Neural progenitor cell (in vitro differentiated cells): ENCODE measurements around the gene TGFBR3. TPM values are rescaled to one million over a fixed set of nuclear protein-coding genes. Genes with fewer than 3 reads are reported as not detected.

Source experiments
- DNase-seq: peaks from one replicate; pipeline ENCODE4 v3.0.0-alpha.2; 2016; ENCODE audit warnings: low spot score
- H2AFZ ChIP-seq: fragments of 200-600 bp; sonication (generic); replicated peaks from 2 replicates; pipeline ENCODE4 v1.6.1; 2016; ENCODE audit warnings: antibody characterized with exemption
- H3F3A ChIP-seq: fragments of 200-600 bp; sonication (generic); 2 replicates; pipeline ENCODE4 v1.6.1; 2016; ENCODE audit warnings: antibody characterized with exemption, low read depth
- H3K27ac ChIP-seq: fragments of 200-600 bp; sonication (generic); 2 replicates; pipeline ENCODE4 v1.5.1; 2016; ENCODE audit warnings: mild to moderate bottlenecking
- H3K27me3 ChIP-seq: fragments of 200-600 bp; sonication (generic); 2 replicates; pipeline ENCODE4 v1.6.1; 2016; ENCODE audit warnings: mild to moderate bottlenecking, moderate library complexity
- H3K36me3 ChIP-seq: fragments of 200-600 bp; sonication (generic); 2 replicates; pipeline ENCODE4 v1.5.1; 2016
- H3K4me1 ChIP-seq: fragments of 200-600 bp; sonication (generic); 2 replicates; pipeline ENCODE4 v1.6.1; 2016; ENCODE audit warnings: mixed run types
- H3K4me2 ChIP-seq: fragments of 200-600 bp; sonication (generic); 2 replicates; pipeline ENCODE4 v1.6.1; 2016
- H3K4me3 ChIP-seq: fragments of 200-600 bp; sonication (generic); 2 replicates; pipeline ENCODE4 v1.5.1; 2016
- H3K79me2 ChIP-seq: fragments of 200-600 bp; sonication (generic); 2 replicates; pipeline ENCODE4 v1.6.1; 2016; ENCODE audit warnings: low read depth
- H3K9ac ChIP-seq: fragments of 200-600 bp; sonication (generic); 2 replicates; pipeline ENCODE4 v1.6.1; 2016
- H3K9me3 ChIP-seq: fragments of 200-600 bp; sonication (generic); 2 replicates; pipeline ENCODE4 v1.5.1; 2016; ENCODE audit warnings: low read depth
- H4K20me1 ChIP-seq: fragments of 200-600 bp; sonication (generic); 2 replicates; pipeline ENCODE4 v1.6.1; 2016; ENCODE audit warnings: low read depth
- H3K27ac Mint-ChIP-seq: 3 replicates; pipeline ENCODE4 v1.8.0; 2021; ENCODE audit warnings: mixed read lengths
- H3K27me3 Mint-ChIP-seq: 2 replicates; pipeline ENCODE4 v1.8.0; 2022; ENCODE audit warnings: low read depth, mild to moderate bottlenecking, inconsistent platforms, moderate library complexity, mixed read lengths; ENCODE audit not compliant: insufficient read depth
- H3K36me3 Mint-ChIP-seq: 3 replicates; pipeline ENCODE4 v1.8.0; 2021; ENCODE audit warnings: mixed read lengths
- H3K4me1 Mint-ChIP-seq: 3 replicates; pipeline ENCODE4 v1.8.0; 2021; ENCODE audit warnings: mixed read lengths
- H3K4me3 Mint-ChIP-seq: 3 replicates; pipeline ENCODE4 v1.8.0; 2021; ENCODE audit warnings: mild to moderate bottlenecking, moderate library complexity, mixed read lengths
- H3K9me3 Mint-ChIP-seq: 3 replicates; pipeline ENCODE4 v1.8.0; 2020; ENCODE audit warnings: mixed read lengths
- EZH2 ChIP-seq: fragments of 200-600 bp; sonication (generic); IDR thresholded peaks from 2 replicates; pipeline ENCODE4 v1.6.1; 2017; ENCODE audit warnings: antibody characterized with exemption, mild to moderate bottlenecking, moderate library complexity
- EZH2phosphoT487 ChIP-seq: fragments of 200-600 bp; sonication (generic); IDR thresholded peaks from 2 replicates; pipeline ENCODE4 v1.6.1; 2017; ENCODE audit warnings: antibody characterized with exemption
- total RNA-seq: library from RNA; depleted of rRNA; stranded (reverse); fragments of >200 nt; gene quantifications from 2 replicates; pipeline ENCODE4 v1.2.3, GENCODE V29; 2015; ENCODE audit warnings: low replicate concordance
- TF ChIP-seq, protein P1 (sequence below): fragments of 200-600 bp; sonication (generic); IDR thresholded peaks from 2 replicates; pipeline ENCODE4 v1.5.1; 2017; ENCODE audit warnings: antibody characterized with exemption, mild to moderate bottlenecking

TGFBR3 gene
- total RNA-seq, 1 donor from 2014 or later: 11.8 TPM

DNA sequence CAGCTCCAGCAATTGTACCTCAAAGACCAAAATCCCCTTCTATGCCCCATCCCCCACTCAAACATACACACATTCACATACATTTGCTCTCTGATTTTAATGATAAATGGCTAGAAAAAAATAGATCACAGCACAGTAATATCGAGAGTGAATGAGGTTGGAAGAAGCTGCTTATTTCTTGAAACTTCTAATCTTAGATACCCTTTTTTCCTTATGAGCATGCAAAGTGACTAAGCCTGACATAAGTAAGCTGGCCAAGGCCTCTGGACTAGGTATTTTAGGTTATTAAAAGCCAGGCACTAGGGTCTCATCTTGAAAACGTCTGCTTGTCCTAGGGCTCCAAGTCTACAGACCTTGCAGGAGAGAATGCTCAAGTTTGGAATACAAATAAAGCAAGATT is 133.6 kb downstream of the TGFBR3 start:
- DNase-seq: no peak
- Histone ChIP-seq H3F3A (no peaks in the 10 kb centered on the region), H3K36me3 (no peaks in the 10 kb centered on the region), H3K27ac (no peak overlapping the region), H3K4me2 (no peak overlapping the region), H2AFZ (no peak overlapping the region), H3K4me1 (no peaks in the 10 kb centered on the region), H3K9ac (no peak overlapping the region), H3K4me3 (no peak overlapping the region), H3K9me3 (no peaks in the 10 kb centered on the region), H3K27me3 (no peaks in the 10 kb centered on the region), H3K79me2 (no peaks in the 10 kb centered on the region), H4K20me1 (no peaks in the 10 kb centered on the region)
- Mint-ChIP-seq H3K27me3 (peaks cover 4% of the 10 kb centered on the region), H3K4me3 (no peak overlapping the region), H3K36me3 (peaks cover 4% of the 10 kb centered on the region), H3K4me1 (peaks cover 34% of the 10 kb centered on the region), H3K9me3 (peaks cover 13% of the 10 kb centered on the region), H3K27ac (no peak overlapping the region)
- no peak for TF ChIP-seq EZH2
- TF ChIP-seq, protein P1, sequence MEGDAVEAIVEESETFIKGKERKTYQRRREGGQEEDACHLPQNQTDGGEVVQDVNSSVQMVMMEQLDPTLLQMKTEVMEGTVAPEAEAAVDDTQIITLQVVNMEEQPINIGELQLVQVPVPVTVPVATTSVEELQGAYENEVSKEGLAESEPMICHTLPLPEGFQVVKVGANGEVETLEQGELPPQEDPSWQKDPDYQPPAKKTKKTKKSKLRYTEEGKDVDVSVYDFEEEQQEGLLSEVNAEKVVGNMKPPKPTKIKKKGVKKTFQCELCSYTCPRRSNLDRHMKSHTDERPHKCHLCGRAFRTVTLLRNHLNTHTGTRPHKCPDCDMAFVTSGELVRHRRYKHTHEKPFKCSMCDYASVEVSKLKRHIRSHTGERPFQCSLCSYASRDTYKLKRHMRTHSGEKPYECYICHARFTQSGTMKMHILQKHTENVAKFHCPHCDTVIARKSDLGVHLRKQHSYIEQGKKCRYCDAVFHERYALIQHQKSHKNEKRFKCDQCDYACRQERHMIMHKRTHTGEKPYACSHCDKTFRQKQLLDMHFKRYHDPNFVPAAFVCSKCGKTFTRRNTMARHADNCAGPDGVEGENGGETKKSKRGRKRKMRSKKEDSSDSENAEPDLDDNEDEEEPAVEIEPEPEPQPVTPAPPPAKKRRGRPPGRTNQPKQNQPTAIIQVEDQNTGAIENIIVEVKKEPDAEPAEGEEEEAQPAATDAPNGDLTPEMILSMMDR: no peak
- TF ChIP-seq EZH2phosphoT487: no peak

- Histone ChIP-seq H4K20me1 (no peaks in the 10 kb centered on the region), H3K4me2 (no peak overlapping the region), H3K27ac (no peak overlapping the region), H3K4me3 (no peak overlapping the region), H3F3A (no peaks in the 10 kb centered on the region), H3K27me3 (no peaks in the 10 kb centered on the region), H2AFZ (no peak overlapping the region), H3K36me3 (no peaks in the 10 kb centered on the region), H3K4me1 (no peaks in the 10 kb centered on the region), H3K9me3 (no peaks in the 10 kb centered on the region), H3K79me2 (no peaks in the 10 kb centered on the region), H3K9ac (no peak overlapping the region)
- peaks cover 12% of the 10 kb centered on the region for H3K36me3 Mint-ChIP-seq
- TF ChIP-seq, protein P1: no peak
- no peak for TF ChIP-seq EZH2
- no peak for TF ChIP-seq EZH2phosphoT487
- no peak overlapping the region for H3K4me3 Mint-ChIP-seq
- H3K9me3 Mint-ChIP-seq: peaks cover 23% of the 10 kb centered on the region
- DNase-seq: no peak
- H3K27ac Mint-ChIP-seq: no peak overlapping the region
- H3K27me3 Mint-ChIP-seq: peaks cover 4% of the 10 kb centered on the region
- H3K4me1 Mint-ChIP-seq: peaks cover 34% of the 10 kb centered on the region
Measured at GRCh38 chr1:91751275-91751674, 134.7 kb downstream of the TGFBR3 start.

DNA sequence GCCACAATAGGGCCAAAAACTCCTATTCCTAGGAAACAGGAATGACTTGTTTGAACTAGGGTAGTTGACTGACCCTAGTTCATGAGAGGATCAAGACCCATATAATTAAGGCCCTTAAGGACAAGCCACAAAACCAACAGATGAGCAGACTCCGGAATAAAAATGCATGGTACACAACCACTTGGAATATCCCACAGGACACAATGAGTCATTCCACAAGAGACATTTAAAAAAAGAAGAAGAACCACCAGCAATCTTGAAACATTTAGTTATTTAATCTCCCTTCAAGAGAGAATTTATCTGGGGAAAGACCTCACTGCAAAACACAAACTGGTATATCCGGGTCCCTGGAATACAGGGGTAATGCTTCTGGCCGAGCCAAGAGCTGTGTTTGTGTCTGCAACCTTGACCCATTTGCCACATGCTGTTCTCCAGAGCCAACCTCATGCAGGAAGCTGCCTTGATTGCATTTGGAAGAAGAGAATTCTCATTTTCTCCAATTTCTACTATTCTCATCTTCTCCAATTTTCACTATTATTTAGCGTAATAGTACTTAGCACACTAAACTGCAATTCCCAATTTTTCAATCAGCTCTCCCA is 135.5 kb downstream of the TGFBR3 start:
- Histone ChIP-seq H3K36me3 (no peaks in the 10 kb centered on the region), H3K27me3 (no peaks in the 10 kb centered on the region), H3K4me1 (no peaks in the 10 kb centered on the region), H4K20me1 (no peaks in the 10 kb centered on the region), H3F3A (no peaks in the 10 kb centered on the region), H3K79me2 (no peaks in the 10 kb centered on the region), H3K4me3 (no peak overlapping the region), H3K27ac (no peak overlapping the region), H2AFZ (no peak overlapping the region), H3K9me3 (no peaks in the 10 kb centered on the region), H3K4me2 (no peak overlapping the region), H3K9ac (no peak overlapping the region)
- TF ChIP-seq EZH2 (no peak), EZH2phosphoT487 (no peak)
- TF ChIP-seq, protein P1: no peak
- H3K9me3 Mint-ChIP-seq: peaks cover 30% of the 10 kb centered on the region
- H3K4me1 Mint-ChIP-seq: peaks cover 34% of the 10 kb centered on the region
- H3K36me3 Mint-ChIP-seq: peaks cover 15% of the 10 kb centered on the region
- no peak overlapping the region for H3K27ac Mint-ChIP-seq
- H3K27me3 Mint-ChIP-seq: peaks cover 4% of the 10 kb centered on the region
- DNase-seq: no peak
- no peak overlapping the region for H3K4me3 Mint-ChIP-seq
